ENCODE results near the gene NEO1. TPM values are rescaled to one million over a fixed set of nuclear protein-coding genes. Genes with fewer than 3 reads are reported as not detected.

NEO1 gene
- total and polyA plus RNA-seq, 2 of the 13 experiments (the other 11 are each of a cell fraction or from before 2014, with no cell fraction given) = 8.4 to 11.0 TPM

DNA sequence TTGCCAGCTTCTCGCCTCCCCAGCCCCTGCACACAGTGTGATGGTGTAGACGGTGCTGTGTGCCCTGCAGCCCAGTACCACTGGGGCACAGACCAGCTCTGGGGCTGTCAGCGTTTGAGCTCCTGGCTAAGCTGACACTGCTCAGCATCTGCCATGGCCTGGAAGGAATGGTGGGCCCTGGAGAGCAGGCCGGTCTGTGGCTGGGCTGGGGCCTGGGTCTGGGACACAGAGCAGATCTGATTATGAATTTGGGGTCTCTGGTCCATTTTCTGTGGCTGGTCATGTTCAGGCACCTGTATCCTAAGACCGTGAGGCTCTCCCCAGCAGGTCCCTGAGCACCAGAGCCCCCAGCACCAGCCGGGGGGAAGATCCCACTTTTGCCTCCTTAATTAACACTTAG is 281.8 kb downstream of the NEO1 start (continued):
- no peak for TF ChIP-seq ZNF775 (CRISPR knock-in tag; IDR thresholded peaks at IDR 0.05; ENCODE audit: borderline replicate concordance)

GRCh38 chr15:73335026-73335425 is 282.8 kb downstream of the NEO1 start:
- Histone ChIP-seq H3K9ac (ENCODE audit: insufficient read depth, low read depth, low read length) (no peak overlapping the region), H3K4me3 (replicated peaks in 1 of 3; ENCODE audit: insufficient read depth in 1 of 3, low read depth in 2 of 3, low read length in 3 of 3) (no peak overlapping the region), H3K9me3 (ENCODE audit: low read length) (no peaks in the 10 kb centered on the region), H3K27ac (ENCODE audit: extremely low read length, insufficient read depth, low read length) (no peak overlapping the region), H3K79me2 (ENCODE audit: insufficient read depth, low read length) (no peaks in the 10 kb centered on the region), H4K20me1 (ENCODE audit: insufficient read depth, low read length) (no peaks in the 10 kb centered on the region), H3K36me3 (replicated peaks in 1 of 2; ENCODE audit: control insufficient read depth in 1 of 2, insufficient read depth in 2 of 2, low read length in 2 of 2) (no peaks in the 10 kb centered on the region), H3K4me2 (ENCODE audit: low read depth, low read length) (no peak overlapping the region), H2AFZ (ENCODE audit: low read length) (no peak overlapping the region), H3K27me3 (ENCODE audit: control insufficient read depth in 1 of 2, insufficient read depth in 2 of 2, low read length in 2 of 2) (peaks cover 5 to 43% of the 10 kb centered on the region in 2 experiments; a peak in 4 of 5 replicates), H3K4me1 (ENCODE audit: insufficient read depth, low read length) (no peaks in the 10 kb centered on the region)
- ChIA-PET POLR2A (no interaction called here), CTCF (ENCODE audit: low intra/inter-chr PET ratio, low total read pairs) (no interaction called here)
- DNase-seq (ENCODE audit: low spot score) (no peak), ATAC-seq (no peak), FAIRE-seq (no peak)
- BruUV-seq (replicated peaks) = no TSS peak
- intact Hi-C loops (cut with micrococcal nuclease; ENCODE audit: unreplicated experiment) (no loop called here), in situ Hi-C loops (cut with HindIII; ENCODE audit: extremely low pct_ligation_motif_present, low pct_unique_long_range_greater_than_20kb) (no loop called here)
- no peak for TF ChIP-seq SMARCE1 (IDR thresholded peaks at IDR 0.05; ENCODE audit: borderline replicate concordance)
- TF ChIP-seq ZNF253 (CRISPR knock-in tag; IDR thresholded peaks at IDR 0.05; ENCODE audit: borderline replicate concordance) = no peak
- TF ChIP-seq YEATS4 (CRISPR knock-in tag; IDR thresholded peaks at IDR 0.05; ENCODE audit: borderline replicate concordance) = no peak
- no peak for TF ChIP-seq ZNF263 (CRISPR knock-in tag; IDR thresholded peaks at IDR 0.05)
- TF ChIP-seq, protein P1, sequence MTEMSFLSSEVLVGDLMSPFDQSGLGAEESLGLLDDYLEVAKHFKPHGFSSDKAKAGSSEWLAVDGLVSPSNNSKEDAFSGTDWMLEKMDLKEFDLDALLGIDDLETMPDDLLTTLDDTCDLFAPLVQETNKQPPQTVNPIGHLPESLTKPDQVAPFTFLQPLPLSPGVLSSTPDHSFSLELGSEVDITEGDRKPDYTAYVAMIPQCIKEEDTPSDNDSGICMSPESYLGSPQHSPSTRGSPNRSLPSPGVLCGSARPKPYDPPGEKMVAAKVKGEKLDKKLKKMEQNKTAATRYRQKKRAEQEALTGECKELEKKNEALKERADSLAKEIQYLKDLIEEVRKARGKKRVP (CRISPR knock-in tag; IDR thresholded peaks at IDR 0.05) = no peak
- TF ChIP-seq, protein P2, sequence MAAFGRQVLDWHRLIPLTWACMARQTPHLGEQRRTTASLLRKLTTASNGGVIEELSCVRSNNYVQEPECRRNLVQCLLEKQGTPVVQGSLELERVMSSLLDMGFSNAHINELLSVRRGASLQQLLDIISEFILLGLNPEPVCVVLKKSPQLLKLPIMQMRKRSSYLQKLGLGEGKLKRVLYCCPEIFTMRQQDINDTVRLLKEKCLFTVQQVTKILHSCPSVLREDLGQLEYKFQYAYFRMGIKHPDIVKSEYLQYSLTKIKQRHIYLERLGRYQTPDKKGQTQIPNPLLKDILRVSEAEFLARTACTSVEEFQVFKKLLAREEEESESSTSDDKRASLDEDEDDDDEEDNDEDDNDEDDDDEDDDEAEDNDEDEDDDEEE (CRISPR knock-in tag; IDR thresholded peaks at IDR 0.05) = no peak
- no peak for TF ChIP-seq ZNF430 (CRISPR knock-in tag; IDR thresholded peaks at IDR 0.05)
- TF ChIP-seq, protein P3, sequence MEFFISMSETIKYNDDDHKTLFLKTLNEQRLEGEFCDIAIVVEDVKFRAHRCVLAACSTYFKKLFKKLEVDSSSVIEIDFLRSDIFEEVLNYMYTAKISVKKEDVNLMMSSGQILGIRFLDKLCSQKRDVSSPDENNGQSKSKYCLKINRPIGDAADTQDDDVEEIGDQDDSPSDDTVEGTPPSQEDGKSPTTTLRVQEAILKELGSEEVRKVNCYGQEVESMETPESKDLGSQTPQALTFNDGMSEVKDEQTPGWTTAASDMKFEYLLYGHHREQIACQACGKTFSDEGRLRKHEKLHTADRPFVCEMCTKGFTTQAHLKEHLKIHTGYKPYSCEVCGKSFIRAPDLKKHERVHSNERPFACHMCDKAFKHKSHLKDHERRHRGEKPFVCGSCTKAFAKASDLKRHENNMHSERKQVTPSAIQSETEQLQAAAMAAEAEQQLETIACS (CRISPR knock-in tag; IDR thresholded peaks at IDR 0.05) = no peak
- no peak for TF ChIP-seq ZSCAN31 (CRISPR knock-in tag; IDR thresholded peaks at IDR 0.05; ENCODE audit: low read depth)
- WGBS (ENCODE audit: low lambda C conversion rate) = 0% methylated on average over 6 of the region's 9 CpGs
